IPS-11a (cell line): ENCODE measurements around the gene DOLK.
"Not testable (repeated sequence)": the region's sequence is repeated elsewhere in the genome, so short reads cannot be mapped to it uniquely, and the experiment has no call there.

Experiments
- H3K4me3 ChIP-seq: one replicate; pipeline ENCODE4 v1.5.1; 2013; ENCODE audit warnings: low read depth, low read length, control low read depth

Gene DOLK

DNA sequence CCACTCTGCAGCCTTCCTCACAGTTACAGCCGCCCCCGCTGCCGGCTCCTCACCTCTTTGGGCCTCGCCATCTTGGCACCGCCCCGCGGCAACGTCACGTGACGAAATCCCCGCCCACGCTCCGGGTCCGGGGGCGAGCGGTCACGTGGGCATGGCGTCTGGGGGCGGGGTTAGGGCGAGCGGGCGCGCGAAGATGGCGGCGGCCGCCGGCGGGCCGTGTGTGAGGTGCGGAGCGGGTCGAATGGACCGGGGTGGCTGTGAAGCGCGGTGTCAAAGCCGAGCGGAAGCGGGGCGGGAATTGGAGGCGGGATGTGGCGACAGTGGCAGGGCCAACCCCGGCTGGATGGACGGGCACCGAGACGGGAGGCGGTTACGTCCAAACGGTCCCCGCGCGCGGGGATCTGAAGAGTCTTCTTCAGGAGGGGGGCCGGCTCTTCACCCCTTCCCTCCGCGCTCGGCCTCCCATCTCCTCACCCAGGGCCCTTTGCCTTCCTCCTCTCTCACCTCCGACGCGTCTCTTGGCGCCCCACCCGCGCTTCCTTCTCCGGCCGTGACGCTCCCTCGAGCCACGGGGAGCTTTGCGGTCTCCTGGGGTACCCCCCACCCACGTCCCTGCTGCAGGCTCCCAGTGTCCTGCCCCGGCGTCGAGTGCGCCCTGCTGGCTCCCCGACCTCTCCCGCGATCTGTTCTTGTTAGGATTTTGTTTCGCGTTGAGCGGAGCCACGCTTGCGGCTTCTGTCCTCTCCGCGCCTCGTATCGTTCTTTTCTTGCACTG is at the start of gene DOLK, which contains the start of gene NUP188:
DOLK (minus strand) TSS at position 77 of the 775 bp plus-strand sequence. CDS start 300 bp downstream, outside the sequence.
NUP188 (plus strand) TSS at position 173 of the 775 bp plus-strand sequence; CDS start at position 194, 21 bp downstream.
- peak within 1 kb of the TSS; percentile 94 for H3K4me3 ChIP-seq

DNA sequence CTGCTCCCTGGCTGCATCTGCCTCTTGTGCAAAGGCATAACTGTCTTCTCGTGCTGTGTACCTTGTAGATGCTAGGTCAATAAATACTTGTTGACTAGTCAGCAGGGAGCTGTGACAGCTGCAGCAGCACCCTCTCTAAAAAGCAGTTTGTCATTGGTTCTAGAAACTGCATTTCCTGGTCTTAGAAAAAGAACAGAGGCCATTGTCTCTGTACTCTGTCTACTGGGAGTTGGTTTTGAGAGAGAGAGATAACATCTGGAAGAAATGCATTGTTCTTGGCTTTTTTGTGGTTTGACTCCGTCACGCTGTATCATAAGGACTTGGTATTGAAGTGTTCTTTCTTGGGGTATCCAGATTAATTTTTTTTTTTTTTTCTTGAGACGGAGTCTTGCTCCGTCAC is 48.4 kb upstream of the DOLK start:
- H3K4me3 ChIP-seq, result no peak overlapping the region

DNA sequence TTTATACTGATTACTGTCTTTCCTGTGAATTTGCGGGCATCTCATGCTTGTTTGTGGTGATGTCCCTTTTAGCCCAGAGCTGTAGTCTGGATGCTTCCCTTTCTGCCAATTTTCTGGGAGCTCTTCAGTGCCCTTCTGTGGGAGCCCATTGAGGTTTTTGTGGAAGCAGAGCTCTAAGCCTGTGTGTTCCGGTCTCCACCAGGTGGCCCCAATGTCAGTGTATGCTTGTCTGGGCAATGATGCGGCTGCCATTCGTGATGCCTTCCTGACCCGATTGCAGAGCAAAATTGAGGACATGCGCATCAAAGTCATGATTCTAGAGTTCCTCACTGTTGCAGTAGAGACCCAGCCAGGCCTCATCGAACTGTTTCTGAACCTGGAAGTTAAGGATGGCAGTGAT is 45.6 kb upstream of the DOLK start:
- H3K4me3 ChIP-seq, result no peak overlapping the region

DNA sequence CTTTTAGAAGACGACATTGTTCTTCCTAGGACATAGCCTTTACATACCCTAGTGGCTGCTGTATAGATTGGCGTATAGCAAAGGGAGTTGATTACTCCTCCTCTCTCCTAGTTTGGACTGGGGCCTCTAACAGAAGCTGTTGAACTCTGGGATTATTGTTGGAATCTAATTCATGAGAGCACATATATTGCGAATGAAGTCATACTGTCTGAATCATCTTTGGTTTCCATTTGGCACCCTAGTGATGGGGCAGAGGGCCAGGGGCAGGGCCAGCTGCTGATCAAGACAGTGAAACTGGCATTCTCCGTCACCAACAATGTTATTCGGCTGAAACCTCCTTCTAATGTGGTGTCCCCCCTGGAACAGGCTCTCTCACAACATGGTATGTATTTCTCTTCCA is 40.4 kb upstream of the DOLK start:
- H3K4me3 ChIP-seq, result no peak overlapping the region

DNA sequence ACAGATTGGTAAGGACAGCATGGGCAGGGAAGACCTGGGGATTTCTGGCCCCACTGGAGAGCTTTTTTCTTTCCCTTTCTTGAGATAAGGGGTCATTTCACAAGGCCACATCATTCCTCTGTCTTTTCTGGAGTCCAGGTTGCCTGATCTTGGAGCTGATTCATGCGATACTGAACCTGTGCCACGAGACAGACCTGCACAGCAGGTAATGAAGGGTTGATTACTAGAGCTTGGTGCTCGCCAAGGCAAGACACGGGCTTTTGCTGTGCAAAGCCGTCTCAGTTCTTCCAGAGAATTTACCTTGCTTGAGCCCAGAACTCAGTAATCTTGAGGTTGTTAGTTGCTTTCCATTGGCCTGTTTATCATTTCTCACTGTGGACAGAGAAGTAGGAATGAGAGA is 39.3 kb upstream of the DOLK start:
- no peak overlapping the region for H3K4me3 ChIP-seq

DNA sequence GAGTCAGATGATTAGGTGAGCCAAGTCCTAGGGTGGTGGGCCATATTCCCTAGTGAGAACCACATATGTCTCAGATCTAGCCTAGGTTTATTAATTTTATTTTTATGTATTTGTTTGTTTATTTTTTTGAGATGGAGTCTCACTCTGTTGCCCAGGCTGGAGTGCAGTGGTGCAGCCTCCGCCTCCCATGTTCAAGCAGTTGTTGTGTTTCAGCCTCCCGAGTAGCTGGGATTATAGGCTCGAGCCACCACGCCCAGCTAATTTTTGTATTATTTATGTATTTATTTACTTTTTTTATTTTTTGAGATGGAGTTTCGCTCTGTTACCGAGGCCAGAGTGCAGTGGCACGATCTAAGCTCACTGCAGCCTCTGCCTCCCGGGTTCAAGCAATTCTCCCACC is 36.1 kb upstream of the DOLK start:
- no peak overlapping the region for H3K4me3 ChIP-seq

DNA sequence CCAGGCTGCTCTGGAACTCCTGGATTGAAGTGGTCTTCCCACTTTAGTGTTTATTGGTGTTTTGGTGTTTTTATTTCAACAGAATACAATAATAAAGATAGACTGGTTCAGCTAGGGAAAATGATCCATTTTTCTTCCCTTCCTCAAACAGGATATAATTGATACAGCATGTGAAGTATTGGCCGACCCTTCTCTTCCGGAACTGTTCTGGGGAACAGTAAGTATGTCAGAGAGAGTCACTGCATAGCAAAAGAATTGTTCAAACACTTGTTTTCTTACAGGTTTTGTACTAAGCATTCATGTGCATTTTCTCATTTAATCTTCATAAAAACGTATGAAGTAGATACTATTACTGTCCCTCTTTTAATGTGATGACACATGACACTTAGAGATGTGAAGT is 31.7 kb upstream of the DOLK start:
- H3K4me3 ChIP-seq, result no peak overlapping the region

DNA sequence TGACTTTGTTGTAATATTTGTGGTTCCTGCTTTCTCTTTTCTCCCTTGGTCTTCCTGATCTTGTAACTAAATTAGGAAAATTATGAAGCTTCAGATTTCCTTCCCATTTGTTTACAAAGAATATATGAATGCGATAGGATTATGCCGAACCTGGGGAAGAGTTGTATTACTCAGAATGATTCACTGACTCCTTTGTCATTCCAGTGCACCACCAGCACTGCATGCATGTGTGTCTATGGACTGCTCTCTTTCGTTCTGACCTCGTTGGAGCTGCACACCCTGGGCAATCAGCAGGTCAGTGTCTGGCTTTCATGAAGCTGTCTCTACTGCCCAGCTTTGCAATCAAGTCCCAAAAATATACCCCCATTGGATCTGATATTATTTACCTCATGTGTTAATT is 25.6 kb upstream of the DOLK start:
- H3K4me3 ChIP-seq, result no peak overlapping the region

DNA sequence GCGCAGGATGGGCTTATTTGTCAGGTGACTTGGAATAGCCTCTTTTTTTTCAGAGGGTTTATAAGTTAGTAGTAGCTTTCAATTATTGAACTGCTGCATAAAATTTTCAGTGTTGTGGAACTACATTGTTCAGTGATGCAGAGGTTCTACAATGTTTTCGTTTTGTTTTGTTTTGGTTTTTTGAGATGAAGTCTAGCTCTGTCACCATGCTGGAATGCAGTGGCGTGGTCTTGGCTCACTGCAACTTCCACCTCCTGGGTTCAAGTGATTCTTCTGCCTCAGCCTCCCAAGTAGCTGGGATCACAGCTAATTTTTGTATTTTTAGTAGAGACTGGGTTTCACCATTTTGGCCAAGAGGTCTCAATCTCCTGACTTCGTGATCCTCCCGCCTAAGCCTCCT is 22.1 kb upstream of the DOLK start:
- no peak overlapping the region for H3K4me3 ChIP-seq

DNA sequence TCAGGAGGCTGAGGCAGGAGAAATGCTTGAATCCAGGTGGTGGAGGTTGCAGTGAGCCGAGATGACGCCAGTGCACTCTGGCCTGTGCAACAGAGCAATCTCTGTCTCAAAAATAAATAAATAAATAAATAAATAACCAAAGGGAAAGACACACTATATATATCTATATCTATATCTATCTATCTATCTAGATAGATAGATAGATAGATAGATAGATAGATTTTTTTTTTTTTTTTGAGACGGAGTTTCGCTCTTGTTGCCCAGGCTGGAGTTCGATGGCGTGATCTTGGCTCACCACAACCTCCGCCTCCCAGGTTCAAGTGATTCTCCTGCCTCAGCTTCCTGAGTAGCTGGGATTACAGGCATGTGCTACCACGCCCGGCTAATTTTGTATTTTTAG is 14.0 kb upstream of the DOLK start:
- H3K4me3 ChIP-seq, result not testable (repeated sequence)

DNA sequence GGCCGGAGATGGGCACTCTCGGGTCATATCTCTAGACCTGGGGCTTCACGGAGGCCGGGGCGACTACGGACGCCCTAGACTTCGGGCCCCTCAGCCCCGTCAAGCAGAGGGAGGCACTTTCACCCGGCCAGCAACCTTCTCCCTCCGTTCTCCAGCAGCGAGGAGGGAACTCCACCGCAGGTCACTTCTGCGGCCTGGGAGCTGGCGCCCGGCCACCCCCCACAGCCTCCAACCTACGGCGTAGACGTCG is 201 bp downstream of the DOLK start:
- peak overlapping the region; percentile 94 for H3K4me3 ChIP-seq

DNA sequence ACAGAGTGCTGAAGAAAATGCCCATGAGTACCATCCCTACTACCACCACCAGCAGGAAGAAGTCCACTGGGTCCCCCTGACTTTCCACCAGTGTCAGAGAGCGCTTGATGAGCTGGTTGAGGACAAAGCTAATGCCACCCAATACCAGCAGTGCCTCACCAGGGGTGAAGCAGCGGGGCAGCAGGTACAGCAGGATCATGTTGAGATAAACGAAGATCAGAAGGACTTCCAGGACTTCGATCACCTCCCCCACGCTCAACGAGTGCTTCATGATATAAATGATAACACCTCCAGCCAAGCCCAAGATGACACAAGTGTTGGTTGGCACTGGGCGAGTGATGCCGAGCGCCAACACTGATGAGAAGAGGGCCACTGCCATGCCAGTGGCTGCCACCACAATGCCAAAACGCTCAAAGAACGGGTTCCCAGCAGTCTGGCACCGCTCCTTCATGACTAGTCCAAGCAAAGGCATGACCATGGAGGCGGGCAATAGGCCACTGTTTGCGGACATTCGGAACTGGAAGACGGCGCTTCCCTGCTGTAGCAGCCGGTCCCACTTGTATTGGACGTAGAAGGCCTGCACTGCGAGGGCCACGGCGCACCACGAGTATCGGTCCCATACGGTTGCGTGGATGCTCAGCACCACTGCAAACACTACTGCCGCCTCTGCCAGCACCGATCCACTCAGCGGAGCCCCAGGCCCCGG is 679 bp downstream of the DOLK start:
- peak overlapping the region; percentile 94 for H3K4me3 ChIP-seq

DNA sequence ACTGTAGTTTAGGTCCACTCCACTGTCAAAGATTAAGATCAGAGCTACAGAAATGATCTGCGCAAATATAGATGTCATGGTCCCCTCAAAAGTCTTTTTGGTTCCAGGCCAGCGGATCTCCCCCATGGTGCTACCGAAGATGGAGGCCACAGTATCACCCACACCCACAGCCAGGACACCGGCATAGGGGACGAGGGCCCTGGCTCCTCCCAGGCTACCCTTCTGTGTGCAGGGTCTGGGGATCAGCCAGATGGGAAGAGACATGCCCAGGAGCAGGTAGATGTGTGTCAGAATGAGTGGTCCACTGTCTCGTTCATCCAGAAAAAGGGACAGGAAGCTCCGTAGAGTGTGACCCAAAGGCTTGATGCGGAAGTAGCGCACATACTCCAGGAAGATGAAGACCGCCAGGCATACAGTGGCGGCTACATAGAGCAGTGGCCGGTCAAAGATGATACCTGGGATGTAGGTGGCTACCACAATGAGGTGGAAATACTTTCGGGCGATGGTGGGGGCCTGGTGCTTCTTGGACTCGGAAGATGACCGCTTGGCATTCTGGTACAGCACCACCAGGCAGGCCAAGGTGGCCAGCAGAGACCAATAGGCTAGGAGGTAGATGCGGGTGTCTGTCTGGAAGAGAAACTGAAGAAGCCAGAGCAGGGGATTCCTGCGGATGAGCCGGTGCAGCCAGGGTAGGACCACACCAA is 1.5 kb downstream of the DOLK start:
- no peak overlapping the region for H3K4me3 ChIP-seq

DNA sequence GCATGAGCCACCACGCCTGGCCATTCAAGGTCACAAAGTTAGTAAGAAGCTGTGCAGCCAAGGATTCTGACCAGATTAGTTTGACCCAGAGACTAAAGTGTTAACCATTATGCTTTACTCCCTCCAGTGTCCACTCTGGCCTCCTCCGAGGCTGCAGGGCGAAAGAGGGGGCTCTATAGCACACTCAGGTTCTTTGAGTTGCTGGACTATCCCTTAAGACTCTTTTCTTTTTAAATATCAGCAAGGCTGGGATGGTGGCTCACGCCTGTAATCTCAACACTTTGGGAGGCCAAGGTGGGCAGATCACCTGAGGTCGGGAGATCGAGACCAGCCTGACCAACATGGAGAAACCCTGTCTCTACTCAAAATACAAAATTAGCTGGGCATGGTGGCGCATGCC is 2.4 kb downstream of the DOLK start:
- H3K4me3 ChIP-seq, result not testable (repeated sequence)

DNA sequence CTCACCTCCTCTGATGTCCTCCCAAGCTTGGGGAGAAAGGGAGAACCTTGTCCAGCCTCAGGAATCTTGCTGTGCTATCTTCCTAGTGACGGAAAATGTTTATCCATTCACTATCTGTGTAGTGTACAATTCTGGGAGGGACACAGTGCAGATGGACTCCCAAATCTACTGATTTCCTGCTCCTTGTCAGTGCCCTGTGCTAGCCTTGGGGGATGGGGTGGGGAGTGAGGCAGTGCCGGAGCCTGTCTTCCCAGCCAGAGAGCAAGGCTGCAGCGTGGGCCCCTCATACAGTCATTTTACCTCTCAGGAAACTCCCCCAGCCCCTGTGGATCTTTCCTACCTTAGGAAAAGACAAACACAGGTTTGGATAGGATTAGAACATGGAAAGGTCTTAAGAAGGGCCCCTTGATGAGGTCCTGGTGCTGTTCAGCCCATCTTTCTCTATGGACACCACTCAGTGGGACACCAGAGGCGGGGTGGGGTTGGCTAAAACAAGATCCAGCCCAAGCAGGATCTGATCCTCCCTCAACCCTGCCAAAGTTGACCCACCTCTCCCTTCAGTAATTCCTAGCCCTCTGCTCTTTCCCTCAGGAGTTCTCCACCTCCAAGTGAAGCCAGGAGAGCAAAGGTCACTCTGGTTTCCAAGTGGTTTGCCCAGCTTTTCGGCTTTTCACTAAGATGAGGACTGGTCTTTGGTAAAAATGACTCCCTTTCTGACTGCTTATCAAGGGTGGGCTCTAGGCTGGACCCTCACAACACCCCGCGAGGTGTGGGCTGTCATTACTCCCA is 3.4 kb downstream of the DOLK start:
- no peak overlapping the region for H3K4me3 ChIP-seq

DNA sequence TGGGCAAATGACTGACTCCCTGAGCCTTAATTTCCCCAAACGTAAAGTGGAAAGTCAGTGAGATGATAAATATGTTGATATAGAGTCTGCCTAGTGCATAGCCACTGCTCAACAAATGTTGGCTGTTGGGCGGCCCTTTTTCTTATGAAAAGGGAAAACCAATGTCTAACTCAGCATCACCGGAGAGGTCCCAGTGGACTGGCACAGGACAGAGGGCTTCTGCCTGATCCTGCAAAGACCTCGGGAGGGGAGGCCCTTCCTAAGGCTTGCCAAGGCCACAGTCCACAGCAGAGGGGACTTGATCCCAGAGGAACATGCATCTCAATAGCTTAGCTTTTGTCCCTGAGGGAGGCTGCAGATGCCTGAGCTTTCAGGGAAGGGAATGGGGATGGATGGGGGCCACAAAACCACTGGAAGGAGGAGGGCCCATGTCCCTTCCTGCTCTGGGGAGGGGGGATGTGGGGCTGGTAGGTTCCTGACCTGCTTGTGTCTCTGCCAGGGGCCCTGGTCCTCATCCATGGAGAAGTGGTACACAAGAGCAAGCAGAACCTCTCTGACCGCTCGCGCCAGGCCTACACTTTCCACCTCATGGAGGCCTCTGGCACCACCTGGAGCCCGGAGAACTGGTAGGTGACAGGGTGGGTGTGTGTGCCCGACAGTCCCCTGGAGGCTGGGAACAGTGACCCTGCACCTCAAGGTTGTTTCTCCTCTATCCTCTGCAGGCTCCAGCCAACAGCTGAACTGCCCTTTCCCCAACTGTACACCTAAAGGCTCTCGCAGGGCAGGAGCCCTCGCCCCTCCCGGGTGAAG is 6.3 kb downstream of the DOLK start:
- no peak overlapping the region for H3K4me3 ChIP-seq

DNA sequence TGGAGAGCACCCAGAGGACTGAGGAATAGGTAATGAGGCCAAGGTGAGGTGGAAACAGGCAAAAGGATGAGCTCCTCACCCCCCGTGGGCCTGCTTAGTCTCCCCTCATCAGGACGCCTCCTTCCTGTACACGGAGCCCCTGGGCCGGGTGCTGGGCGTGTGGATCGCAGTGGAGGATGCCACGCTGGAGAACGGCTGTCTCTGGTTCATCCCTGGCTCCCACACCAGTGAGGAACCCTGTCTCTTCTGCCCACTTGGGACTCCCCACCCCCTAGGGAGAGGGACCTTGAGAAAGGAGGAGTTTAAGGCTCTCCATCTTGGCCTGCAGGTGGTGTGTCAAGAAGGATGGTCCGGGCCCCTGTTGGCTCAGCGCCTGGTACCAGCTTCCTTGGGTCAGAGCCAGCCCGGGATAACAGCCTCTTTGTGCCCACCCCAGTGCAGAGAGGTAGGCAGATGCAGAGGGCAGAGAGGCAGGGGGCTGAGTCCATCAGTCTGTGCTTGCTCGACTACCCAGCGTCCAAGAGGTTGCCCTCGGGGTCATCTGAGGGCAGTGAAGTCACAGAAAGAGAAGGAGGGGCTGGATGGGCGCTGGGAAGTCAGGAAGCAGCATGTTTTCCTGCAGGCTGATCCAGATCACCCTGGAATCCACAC is 7.0 kb downstream of the DOLK start:
- H3K4me3 ChIP-seq, result no peak overlapping the region

DNA sequence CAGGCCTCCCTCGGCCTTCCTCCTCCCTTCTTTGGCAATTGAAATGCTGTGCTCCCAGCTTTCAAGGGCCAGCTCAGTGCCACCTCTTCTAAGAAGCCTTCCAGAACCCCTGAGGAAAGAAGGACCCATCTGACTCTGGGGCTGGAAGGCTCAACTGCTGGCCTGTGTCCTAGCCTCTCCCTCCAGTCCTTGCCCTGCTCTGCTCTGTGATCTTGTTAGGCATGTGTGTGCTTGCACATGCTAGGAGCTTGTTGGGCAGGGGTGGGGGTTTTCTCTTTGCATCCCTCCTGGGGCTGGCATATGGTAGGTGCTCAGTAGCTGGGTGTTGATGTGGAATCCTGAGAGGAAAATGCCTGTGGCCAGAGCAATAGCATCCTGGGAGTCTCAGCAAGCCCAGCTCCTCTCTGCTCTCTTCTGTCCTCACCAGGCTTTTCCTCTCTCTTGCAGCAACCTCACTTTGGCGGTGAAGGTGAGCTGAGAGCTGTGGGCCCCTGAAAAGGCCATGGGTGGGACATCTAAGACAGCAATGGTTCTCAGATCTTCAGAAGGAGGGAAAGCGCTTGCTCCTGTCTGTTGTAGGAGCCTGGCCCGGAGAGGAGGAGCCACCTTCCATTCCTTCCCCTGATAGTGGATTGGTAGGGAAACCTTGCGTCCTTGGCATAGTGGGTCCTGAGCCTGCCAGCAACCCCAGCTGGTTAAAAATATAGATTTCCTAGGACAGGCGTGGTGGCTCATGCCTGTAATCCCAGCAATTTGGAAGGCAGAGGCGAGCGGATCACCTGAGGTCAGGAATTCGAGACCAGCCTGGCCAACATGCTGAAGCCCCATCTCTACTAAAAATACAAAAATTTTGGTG is 9.9 kb downstream of the DOLK start:
- no peak overlapping the region for H3K4me3 ChIP-seq
